HTR-8/SVneo (cell line): Measurements from ENCODE around the gene CYP39A1.

ENCODE experiments used
- DNase-seq: peaks from one replicate; pipeline ENCODE4 v3.0.0; 2011; ENCODE audit warnings: low spot score, mixed read lengths; ENCODE audit not compliant: insufficient read length
- FAIRE-seq: peaks from 2 replicates; lab custom pipeline; 2011; peaks lifted over from hg19 to GRCh38; lab: Jason Lieb, UNC

CYP39A1 gene

DNA sequence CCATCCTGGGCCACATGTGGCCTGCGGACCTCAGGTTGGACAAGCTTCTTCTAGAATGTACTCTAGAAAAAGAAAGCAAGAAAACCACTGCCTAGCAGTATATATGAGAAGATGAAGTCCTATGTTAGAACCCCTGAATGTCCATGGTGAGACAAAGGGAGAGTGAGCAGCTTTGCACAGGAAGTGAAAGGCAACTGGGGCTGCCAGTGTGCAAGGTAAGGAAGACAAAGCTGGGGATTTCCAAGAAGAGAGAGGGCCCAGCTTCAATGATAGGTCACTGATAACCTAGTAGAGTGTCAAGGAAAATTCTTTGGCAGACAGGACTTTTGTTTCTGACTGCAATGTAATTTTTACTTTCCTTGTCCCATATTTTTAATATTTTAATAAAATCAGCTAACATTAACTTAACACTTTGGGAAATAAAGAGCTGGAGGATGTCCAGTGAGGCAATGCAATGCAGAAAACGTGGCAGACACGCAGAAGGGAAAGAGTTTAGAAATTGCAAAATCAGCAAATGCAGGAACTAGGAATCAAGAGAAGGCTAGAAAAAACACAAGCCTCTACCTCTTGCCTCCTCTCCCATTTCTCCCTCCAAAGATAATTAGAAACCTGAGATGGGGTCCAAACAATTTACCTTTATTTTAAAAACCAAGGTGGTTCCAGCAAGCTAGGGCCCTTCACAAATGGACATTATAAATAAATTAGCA is 47.4 kb downstream of the CYP39A1 start:
- FAIRE-seq (no peak), DNase-seq (no peak)

DNA sequence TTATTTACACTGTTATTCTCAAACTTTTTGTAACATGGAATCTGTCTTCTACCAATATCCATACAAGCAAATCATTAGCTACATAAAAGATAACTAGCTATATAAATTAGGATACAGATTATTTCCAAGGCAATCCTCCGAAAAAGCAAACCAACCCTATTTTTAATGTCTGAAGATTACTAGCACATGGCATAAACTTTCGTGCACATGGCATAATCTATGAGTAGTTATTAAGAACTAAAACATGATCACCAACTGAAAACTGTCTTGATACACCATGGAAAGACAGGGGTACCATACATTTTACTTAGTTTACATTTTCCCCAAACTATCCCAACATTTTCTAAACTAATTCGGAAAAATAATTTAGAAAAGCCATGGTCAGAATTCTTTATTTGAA is 54.4 kb downstream of the CYP39A1 start:
- DNase-seq (no peak), FAIRE-seq (no peak)

DNA sequence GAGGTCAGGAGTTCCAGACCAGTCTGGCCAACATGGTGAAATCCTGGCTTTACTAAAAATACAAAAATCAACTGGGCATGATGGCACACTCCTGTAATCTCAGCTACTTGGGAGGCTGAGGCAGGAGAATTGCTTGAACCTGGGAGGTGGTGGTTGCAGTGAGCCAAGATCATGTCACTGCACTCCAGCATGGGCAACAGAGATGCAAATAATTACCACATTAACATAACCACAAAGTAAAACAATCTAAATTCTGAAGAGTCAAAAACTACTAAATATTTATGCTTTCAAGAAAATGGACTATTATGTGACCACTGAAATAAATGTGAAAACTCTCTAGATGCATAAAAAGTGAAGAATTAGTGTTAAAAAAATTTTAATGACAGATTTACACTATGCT is 59.9 kb downstream of the CYP39A1 start:
- DNase-seq (no peak), FAIRE-seq (no peak)

DNA sequence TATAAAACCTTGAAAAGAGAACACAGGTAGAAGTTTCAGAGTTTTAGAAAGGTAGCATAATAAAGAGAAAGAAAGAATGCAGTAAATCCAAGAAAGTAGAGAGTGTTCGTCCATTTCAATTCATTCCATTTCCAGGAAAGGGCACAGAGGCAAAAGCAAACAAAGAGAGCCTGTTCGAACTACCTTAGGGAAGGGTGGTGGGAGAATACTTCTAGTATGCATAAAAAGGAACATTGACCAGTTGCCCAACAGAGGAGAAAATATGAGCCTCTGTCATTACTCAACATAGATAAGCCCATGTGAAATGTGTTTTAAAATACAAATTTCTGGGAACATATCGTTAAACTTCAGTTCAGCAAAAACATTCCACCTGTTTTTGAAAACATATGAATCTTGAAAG is 60.6 kb downstream of the CYP39A1 start:
- FAIRE-seq = no peak
- no peak for DNase-seq

DNA sequence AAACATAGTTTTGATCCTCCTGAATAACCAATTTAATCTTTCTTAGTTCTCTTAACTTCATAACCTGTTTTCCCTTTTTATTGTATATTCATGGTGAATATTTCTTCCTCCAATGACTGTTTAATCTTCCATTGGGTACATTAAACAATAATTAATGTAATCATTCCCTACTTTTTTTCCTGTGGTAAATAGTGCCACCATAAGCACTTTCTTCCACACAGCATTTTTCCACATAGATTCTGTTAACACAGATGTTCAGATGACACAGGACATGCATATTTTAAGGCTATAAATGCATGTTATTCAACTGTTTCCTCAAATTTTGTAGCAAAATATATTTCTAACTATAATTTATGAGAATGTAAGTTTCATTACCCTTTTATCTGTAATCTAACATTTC is 61.9 kb downstream of the CYP39A1 start:
- DNase-seq (no peak), FAIRE-seq (no peak)

DNA sequence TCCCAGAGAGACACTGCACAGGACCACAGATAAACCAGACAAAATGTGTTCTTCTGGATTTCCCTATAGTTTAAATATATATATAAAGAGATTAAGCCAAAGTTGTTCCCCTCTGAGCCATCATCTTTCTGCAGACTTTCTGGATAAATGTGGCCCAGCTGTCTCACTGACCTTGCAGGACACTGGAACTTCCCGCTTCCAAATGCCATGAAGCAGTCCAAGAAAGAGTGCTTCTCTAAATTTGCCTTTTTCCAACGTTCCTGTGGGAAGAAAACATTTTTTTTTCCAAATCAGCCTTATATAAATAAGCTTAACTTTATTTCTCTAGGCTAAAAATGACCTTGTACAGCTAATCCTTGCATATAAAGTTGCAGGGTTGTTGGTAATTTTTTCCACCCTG is 65.7 kb downstream of the CYP39A1 start:
- DNase-seq (no peak), FAIRE-seq (no peak)

DNA sequence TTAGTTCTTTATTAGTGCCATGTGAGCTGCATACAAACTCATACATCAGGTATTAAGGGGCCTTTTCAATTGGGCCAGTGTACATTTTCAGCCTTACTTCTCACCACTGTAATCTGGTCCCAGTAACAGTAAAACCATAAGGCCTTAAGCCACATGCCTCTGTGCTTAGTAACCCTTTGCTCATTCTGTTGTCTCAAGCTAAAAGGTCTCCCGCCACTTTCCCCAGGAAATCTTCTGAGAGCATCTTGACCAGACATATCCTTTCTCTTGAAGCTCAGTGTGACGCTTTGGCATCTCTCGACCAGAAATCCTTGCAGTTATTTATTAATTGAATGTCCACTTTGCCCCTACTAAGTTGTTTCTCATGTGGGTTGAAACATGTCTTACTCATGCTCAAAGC is 68.0 kb downstream of the CYP39A1 start:
- no peak for FAIRE-seq
- DNase-seq = no peak

DNA sequence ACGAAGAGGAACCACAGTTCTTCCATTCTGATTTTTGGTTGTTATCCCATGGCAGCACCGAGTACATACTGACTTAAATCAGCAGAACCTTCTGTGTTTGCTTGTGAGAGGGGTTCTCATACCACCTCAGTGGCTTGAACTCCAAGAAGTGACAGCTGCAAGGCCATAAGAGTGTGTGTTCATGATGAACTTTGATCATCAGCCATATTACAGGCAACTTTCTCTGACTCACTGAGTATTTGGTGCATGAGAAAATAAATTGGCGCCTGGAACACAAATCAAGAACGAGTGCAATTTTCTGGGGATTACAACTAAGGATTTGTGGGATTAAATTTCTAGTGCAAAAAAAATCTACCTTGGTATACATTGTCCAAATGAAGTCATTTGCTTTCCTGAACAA is 68.9 kb downstream of the CYP39A1 start:
- FAIRE-seq (no peak), DNase-seq (no peak)

DNA sequence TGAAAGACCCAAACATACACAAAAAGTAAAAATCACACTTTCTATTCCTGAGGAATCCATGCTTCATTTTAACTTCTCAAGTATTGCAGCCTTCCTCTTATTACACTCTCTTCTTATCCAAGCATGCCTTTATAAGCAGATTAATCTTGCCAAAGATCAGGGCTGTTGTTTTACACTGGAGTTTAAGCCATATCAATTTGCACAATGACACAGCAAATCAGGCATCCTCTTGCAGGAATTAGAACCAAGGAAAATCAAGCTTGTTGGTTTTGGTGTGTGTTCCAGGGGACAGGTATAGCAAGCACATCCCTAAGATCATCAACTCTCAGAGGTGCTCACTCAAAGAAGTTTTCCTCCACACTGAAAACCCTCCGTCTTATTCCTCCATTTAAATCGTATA is 69.5 kb downstream of the CYP39A1 start:
- FAIRE-seq = no peak
- DNase-seq = no peak

DNA sequence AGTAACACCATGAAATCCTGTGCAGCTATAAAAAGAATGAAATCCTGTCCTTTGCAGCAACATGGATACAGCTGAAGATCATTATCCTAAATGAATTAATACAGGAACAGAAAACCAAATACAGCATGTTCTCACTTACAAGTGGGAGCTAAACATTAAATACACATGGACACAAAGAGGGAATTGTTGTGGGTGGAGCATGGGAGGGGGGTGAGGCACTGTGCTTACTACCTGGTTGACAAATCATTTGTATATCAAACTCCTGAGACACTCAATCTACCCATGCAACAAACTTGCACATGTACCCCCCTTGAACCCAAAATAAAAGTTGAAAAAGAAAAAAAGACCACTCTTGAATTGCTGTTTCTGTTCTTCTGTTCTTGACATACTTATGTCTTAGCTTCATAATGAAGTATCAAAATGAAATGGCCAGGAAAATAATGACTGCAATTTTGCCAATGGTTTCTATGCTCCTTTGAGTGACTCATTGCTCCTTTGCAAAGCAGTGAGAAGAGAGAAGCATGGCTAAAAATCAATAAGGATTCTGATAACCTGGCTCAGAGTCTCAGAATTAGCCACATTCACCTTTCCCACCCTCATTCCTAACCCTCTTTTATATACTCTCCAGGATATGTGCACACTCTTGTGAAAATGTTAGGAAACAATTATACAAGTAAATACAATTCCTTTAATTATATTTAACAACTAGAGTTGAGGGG is 71.0 kb downstream of the CYP39A1 start:
- FAIRE-seq = no peak

DNA sequence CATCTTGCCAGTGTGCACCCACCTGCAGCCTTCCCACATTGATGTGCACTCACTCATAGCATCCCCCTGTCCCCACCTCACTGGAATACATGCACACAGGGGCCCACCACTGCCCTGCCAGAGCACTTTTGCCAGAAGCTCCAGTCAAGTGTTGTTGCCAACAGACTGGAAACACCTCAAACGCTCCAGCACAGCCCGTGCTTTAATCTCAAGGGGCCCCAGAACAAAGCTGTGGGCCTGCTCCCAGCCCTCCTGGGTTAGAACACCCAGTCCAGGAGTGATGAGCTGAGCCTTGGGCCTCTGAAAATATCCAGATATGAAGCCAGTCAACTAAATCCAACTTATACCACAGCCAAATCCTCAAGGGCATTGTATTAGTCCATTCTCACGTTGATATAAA is 77.1 kb downstream of the CYP39A1 start:
- FAIRE-seq (no peak), DNase-seq (no peak)

More for the DNA sequence above, 71.0 kb downstream of the CYP39A1 start:
- no peak for DNase-seq

DNA sequence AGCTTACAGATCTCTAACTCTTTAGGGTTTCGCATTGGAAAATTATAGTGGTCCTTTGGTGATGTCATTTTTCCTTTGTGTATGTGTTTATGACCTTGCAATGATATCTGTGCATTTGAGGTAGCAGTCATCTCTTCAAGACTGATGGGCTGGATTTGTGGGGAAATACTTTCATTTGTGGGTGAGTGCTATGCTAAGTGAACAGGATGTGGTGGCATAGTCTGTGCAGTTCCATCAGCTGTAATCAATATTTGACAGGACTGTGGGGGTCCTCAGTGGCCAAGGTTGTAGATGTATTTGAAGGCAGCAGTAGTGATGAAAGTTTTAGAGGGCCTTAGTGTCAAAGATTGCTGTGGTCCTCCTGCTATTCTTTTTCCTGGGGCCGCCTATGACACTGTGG is 79.5 kb downstream of the CYP39A1 start:
- FAIRE-seq (no peak), DNase-seq (no peak)

DNA sequence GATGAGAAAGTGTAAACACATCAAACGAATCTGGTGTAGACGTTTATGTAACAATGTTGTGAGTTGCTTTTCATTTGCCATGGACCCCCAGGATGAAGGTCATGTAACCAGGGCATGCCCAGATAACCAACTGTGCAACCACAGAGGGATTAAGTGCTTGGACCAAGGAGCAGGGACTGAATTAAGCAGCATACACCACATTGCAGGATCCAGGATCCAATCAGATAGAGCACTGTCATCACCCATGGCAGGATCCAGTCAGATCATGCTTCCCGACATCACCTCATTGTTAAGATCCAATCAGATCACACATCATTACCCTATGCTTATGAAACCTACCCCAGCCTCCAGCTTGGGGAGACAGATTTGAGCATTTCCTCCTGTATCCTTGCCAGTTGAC is 87.1 kb downstream of the CYP39A1 start:
- FAIRE-seq (no peak), DNase-seq (no peak)

DNA sequence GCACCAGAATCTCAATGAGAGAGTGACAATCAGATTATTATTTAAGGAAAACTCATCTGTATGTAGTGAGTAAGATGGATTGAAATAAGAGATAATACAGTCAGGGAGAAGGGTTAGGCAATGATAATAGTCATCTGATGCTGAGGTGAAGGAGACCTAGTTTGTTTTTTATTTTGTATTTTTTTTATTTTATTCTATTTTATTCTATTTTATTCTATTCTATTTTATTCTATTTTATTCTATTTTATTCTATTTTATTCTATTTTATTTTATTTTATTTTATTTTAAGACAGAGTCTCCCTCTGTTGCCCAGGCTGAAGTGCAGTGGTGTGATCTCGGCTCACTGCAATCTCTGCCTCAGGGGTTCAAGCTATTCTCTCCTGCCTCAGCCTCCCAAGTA is 88.7 kb downstream of the CYP39A1 start:
- DNase-seq (no peak), FAIRE-seq (no peak)

DNA sequence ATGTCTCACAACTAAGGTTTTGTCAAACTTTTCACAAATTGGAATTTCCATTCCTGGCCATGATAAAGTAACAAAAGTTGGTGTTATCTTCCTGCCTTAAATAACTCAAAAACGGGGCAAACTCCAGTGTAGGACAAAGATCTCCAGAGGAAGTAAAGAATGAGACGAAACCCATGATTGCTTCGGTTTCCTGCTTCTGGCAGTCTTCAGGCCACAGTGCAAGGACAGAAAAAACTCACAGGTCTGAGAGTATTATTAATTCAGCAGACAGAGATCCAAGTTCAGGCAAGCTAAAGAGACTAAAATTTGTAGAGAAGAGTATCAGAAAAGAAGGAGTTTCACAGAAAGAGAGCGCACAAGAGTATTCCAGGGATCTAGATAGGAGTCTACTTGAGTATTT is 96.6 kb downstream of the CYP39A1 start:
- DNase-seq (no peak), FAIRE-seq (no peak)

DNA sequence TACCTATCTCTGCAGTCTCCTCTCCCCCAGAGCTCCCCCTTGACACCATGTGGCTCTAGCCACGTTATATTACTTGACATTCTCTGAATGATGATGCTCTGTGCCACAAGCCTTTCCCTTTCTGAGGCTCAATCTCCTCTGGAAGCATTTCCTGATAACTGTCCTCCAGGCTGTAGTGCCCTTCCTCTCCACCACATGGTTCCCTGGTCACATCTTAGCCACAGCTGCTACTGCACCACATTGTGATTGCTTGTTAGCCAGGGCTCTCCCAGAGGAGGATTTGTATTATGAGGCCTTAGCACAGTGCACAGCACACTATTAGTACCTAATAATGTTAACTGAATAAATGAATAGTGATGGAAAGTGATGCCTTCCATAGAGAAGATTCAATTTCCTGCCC is 97.5 kb downstream of the CYP39A1 start:
- DNase-seq (no peak), FAIRE-seq (no peak)

DNA sequence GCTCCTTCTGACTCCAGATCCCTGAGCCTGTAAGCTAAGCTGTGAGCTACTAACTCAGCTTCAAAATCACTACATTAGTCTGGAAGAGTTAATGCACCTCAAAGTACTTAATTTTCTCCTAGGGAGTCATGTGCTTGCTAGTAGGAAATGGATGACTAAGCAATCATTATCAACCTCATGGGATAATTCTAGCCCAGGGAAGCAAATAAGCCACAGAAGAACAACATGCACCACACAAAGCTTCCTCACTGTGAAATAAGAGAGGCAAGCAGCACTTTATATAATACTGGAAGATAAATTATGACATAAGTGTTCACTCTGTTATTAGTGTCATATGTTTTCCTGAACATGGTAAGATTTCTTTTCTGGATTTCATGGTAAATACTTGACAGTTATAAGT is 103.5 kb downstream of the CYP39A1 start:
- DNase-seq (no peak), FAIRE-seq (no peak)

DNA sequence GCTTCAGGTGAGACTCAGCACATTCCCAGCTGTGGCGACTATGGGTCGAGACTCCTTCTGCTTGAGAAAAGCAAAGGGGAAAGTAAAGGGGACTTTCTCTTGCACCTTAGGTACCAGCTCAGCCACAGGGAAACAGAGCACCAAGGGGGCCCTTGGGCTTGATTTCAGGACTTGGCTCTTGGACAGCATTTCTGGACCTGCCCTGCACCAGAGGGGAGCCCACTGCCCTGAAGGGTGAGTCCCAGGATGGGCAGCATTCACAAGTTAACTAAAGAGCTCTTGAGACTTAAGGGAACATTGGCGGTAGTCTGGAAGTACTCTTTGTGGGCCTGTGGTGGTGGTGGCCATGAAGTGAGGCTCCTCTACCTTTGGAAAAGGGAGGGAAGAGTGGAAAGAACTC is 111.1 kb downstream of the CYP39A1 start:
- DNase-seq (no peak), FAIRE-seq (no peak)

DNA sequence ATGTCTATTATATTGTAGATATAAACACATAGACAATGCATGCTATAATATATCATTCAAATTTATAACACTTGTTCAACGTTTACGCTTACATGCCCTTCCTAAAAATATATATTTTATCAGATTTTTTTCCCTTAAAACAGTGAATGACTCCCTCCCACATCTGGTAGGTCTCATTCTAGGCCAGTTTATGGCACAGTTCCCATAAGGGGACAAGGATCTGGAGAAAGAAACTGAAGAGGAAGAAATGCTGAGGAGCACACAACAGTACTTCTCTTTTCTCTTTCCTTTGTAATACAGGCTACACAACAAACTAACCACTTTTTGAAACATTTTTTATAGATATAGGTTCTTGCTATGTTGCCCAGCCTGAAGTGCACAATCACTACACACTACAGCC is 112.8 kb downstream of the CYP39A1 start:
- FAIRE-seq (no peak), DNase-seq (no peak)

DNA sequence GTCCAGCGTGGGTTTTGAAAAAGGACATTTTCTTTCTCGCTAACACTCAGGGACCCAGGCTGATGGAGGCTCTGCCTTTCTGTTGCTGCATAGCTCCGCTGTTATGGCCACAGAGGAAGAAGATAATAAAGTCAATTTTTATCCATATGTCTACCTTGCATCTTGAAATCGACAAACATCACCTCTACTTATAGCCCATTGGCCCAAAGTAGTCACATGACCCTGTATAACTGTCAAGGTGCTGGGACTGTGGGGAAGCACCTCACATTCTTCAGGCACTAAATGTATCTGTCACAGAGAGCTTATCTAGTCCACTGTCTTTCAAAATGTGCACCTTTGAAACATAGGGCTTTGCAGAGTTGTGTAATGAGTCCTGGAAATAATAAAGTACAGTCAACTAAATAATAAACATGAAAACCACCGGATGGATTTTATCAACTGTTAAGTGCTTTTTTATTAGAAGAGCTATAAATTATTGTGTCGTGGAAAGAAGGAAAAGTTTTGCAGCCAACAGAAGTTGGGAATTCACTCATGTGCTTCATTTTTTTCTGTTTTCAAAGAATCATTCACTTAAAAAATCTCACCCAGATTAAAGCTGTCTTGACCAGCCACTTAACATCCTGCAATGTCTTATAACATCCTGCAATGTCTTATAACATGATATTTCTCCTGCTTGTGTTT is 113.7 kb downstream of the CYP39A1 start:
- no peak for DNase-seq
- FAIRE-seq = no peak

DNA sequence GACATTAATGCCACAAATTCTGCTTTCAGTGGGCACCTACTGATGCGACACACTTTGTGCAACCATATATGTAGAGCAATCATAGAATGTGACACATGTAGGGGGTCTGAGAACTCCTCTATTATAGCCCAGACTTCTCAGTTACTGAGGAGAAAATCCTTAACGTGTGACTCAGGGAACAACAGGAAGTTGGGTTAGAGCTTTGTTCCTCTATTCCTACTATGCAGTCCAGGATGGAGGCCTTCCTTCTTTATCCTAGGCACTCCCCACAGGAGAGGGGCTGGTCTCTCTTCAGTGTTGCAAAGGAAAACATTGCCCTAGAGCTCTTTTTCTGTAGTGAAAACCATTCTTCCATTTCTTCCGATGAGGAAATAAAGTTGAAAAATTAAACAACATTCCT is 121.7 kb downstream of the CYP39A1 start:
- no peak for FAIRE-seq
- DNase-seq = no peak
